Stimulated activated CD4-positive, alpha-beta T cell treated with anti-CD3 and anti-CD28 coated beads, Interleukin-1b, Interleukin-23, amount 100 ng/mL, for 48 hours (primary cell): ENCODE data around the gene ZNF654.
"Not testable (repeated sequence)": the region's sequence is repeated elsewhere in the genome, so short reads cannot be mapped to it uniquely, and the experiment has no call there.

ENCODE experiments used
- DNase-seq: peaks from one replicate; pipeline ENCODE4 v3.0.0-alpha.2; 2020

Gene ZNF654

GRCh38 chr3:88061746-88062145, 2.7 kb downstream of the ZNF654 start:
- DNase-seq = no peak

DNA sequence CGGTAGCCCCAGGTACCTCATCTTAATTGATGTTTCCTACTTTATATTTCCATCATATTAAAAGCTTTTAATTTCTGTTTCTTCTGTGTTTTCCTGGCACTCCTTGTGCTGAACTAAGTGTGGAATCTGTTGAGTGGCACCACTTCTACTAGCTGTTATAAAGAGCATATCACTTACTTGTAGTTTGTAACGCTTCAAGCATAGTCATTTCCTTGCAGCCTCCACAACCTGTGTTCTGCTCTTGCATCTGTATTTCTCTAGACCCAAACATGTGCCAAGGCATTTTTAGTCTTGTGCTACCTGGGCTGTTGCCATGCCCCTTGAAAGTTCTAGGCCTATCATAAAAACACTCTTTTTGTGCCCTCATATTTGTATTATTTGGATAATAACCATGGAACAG, 16.0 kb downstream of the ZNF654 start:
- DNase-seq = no peak

GRCh38 chr3:88075497-88075896, 16.4 kb downstream of the ZNF654 start:
- no peak for DNase-seq

GRCh38 chr3:88076712-88077111, 17.7 kb downstream of the ZNF654 start:
- DNase-seq = no peak

GRCh38 chr3:88078932-88079331, 19.9 kb downstream of the ZNF654 start:
- no peak for DNase-seq

GRCh38 chr3:88082854-88083253, 23.8 kb downstream of the ZNF654 start:
- DNase-seq = no peak

DNA sequence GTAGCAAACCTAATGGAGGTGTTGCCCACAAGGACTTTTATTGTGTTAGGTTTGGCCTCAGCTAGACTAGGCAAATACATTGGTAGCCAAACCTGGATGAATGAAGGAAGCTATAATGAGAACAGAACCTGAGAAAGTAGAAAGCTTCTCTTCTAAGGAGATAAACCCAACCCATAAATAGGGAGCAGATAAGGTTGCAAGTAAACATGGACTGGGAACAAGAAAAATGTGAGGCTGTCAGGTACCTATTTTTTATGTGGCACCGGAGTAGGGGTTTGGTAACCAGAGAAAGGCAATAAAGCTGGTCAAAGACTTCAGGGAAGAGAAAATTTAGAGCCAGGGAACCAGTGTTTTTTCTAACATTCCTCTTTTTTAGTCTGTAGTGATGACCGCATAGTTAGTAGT, 25.0 kb downstream of the ZNF654 start:
- no peak for DNase-seq

- DNase-seq = no peak
These were observed 31.6 kb downstream of the ZNF654 start for GRCh38 chr3:88090681-88091080.

GRCh38 chr3:88092270-88092669, 33.2 kb downstream of the ZNF654 start:
- DNase-seq = no peak

- DNase-seq = no peak
These were observed 34.2 kb downstream of the ZNF654 start for GRCh38 chr3:88093266-88093665.

- DNase-seq = no peak
These were observed 42.1 kb downstream of the ZNF654 start for GRCh38 chr3:88101142-88101541.

DNA sequence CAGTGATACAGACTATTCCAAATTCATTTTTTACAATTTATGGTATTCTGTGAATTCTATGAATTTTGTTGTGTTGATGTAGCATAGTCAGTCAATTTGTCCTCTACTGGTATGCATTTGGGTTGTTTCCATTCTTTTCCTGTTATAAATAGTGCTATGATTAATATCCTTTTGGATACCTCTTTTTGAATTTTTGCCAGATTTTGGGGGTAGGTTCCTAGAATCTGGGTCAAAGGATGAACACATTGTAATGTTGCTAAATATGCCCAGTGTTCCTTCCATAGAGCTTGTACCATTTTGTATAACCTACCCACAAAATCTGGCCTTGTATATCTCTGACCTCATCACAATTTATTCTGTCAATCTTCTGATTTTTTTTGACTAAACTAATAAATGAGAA, 46.3 kb downstream of the ZNF654 start:
- no peak for DNase-seq

DNA sequence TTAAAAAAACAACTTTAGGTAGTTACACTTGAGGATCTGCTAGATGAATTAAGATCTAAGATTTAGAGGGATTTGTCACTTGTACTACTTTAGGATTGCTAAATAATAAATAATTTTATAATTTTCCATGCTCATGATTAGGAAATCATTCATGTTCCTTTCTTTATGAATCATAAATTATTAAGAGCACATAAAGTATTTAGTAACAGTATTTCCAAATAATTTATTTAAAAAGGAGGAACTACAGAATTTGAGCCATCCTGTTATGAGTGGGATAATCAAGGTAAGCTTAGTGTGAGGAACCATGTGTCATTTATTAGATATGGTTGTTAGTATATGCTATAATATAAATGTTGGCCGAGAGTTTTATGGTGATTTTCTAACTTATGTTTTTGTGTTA, 53.2 kb downstream of the ZNF654 start:
- DNase-seq = no peak

DNA sequence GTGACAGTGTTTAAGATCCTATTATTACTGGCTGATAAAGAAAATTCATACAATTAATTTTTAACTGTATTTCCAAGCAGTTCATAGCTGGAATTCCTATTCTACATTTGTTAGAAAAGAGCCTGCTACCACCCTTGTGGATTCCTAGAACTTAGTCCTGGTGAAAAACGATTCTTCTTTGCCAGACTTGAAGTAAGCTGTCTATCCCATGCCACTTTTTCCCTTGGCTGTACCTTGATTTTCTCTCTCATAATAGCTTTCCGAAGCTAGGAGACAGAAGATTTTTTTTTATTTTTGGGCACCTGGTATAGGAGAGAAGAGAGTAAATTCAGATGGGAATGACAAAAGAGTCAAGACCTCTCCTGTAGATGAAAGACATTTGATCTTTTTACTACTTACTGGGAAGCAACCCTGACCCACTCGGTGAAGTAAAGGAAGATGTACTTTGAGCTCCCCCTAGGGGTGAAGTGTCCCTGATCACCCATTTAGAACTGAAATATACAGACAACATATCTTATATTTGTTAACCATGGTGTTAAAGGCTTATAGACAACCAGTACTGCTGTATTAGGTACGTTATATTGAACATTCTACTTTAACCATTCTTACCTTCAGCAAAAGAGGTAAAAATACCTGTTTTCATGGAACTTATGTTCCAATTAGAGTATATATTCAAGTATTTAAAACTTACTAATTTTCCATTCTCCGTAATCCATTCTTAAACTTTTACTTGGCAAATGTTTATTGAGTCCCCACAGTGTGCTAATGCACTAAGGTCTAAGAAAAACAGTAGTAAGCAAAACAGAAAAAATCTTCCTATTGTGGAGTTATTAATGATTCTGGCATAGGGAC, 54.5 kb downstream of the ZNF654 start:
- peak; percentile 22 for DNase-seq

GRCh38 chr3:88114878-88115549, 56.0 kb downstream of the ZNF654 start:
- no peak for DNase-seq

DNA sequence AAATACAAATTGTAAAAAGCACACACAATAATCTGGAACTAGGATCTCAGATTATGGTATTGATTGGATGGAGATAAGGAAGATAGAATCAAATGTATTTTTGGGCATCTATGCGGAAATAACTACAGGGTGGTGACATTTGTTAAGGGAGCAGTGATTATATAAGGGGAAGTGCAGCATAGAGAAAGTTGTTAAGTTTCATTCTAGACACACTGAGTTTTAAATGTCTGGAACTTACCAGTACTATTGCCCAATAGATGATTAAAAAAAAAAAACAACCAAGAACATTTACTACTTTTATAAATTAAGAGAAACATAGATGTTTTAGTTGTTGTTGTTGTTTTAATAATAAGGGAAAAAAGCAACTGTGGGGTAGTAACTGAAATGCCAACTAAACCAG, 58.6 kb downstream of the ZNF654 start:
- no peak for DNase-seq

GRCh38 chr3:88118603-88119002, 59.5 kb downstream of the ZNF654 start:
- DNase-seq = not testable (repeated sequence)

DNA sequence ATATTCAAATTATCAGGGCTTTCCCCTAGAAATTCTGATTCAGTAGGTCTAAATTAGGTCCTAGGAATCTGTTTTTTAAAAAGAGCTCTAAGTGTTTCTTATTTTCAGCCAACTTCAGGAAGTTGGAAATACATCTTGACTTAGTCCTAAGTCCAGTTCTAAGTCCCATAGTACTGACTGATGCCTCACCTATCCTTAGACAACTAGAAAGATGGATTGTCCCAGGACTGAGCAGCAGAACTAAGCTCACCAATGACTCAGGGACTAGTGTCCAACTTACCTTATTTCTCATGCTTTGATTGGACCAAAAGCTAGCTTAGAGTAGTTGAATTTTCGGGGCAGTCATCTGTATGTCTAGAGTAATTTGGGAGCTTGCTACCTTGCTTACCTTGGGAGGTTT, 64.5 kb downstream of the ZNF654 start:
- DNase-seq = no peak

- DNase-seq = no peak
These were observed 72.6 kb downstream of the ZNF654 start for GRCh38 chr3:88131695-88132094.

DNA sequence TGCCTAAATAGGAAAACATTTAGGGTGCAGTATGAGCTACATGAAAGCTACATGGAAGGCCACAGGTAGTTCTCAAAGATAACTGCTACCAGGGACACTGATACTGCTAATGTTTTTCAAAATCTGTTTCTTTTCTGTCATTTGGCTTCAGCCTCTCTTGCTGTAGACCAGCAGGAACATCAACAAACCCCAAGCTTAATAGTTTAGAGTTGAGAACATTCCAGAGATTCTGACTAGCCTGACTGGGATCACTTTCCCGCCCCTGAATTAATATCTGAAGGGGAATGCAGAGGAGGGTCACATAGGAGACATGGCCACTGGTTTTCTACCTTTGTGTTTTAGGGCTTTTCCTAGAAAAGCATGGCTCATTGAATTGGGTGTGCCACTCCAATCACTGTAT, 73.8 kb downstream of the ZNF654 start:
- no peak for DNase-seq

GRCh38 chr3:88133711-88134263, 74.7 kb downstream of the ZNF654 start:
- no peak for DNase-seq

DNA sequence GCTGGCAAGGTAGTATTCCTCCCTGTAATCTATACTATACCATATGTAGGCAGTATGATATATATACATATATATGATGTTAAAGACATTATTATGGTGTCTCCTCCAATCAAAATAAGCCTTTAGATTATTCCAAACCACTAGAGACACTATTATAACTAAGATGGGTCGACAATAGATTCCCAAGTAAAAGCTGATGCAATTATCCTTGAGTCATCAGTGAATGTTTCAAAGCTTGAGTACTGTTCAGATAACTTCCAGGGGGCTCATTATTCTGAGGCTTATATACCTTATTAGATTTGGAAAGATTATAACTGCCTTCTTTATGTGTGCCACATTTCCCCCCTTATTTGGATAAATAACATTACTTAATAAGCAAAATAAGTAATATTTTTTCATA, 78.8 kb downstream of the ZNF654 start:
- DNase-seq = no peak

DNA sequence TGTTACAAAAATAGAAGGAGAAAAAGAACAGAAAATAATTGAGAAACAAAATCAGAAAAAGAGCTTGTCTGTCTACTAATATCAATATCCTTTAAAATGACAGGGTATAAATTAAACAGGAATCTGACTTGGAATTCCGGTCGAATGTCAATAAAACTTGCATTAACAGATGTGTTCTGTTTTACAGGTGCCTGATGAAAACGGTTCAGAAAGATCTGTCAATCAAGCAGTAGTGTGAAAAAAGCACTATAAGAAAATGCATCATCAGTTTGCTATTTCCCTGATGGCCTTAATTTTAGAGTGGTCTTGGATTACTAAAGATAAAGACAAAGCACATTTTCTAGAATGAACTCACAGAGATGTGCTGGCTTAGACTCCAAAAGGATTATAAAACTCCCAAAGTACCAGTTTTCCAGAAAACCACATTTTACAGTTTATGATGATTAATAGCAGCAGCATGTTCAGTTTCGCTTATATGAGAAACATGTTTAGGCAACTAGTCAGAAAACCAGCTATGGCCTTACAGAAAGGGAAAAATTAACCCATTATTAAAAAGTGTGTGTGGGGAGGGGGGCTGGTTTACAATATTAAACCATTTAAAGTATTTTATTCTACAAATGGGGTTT, 82.5 kb downstream of the ZNF654 start:
- DNase-seq = no peak
